GM10248 (cell line): ENCODE measurements around the gene PPP2R2C.

Source experiments
- CTCF ChIA-PET: fragments of 300-600 bp; sonication (Branson Sonifier 250); formaldehyde crosslinking; extraction: SDS; loops from one replicate; lab custom pipeline; 2021; ENCODE audit warnings: antibody characterized with exemption; lab: Yijun Ruan, JAX
- POLR2A ChIA-PET: fragments of 350-650 bp; sonication (Branson Sonifier 250); formaldehyde crosslinking; extraction: SDS; loops from one replicate; lab custom pipeline; 2020; ENCODE audit warnings: antibody characterized with exemption; lab: Yijun Ruan, JAX
- DNase-seq: peaks from one replicate; pipeline ENCODE4 v3.0.0; 2012; ENCODE audit errors: extremely low spot score
- TF ChIP-seq, protein P1 (sequence below): IDR thresholded peaks from 2 replicates; pipeline ENCODE4 v1.5.1; 2012; ENCODE audit warnings: mild to moderate bottlenecking, low read depth; ENCODE audit errors: extremely low read depth, missing control alignments, control extremely low read depth

PPP2R2C gene

GRCh38 chr4:6456450-6456849 is 16.0 kb downstream of the PPP2R2C start:
- TF ChIP-seq, protein P1, sequence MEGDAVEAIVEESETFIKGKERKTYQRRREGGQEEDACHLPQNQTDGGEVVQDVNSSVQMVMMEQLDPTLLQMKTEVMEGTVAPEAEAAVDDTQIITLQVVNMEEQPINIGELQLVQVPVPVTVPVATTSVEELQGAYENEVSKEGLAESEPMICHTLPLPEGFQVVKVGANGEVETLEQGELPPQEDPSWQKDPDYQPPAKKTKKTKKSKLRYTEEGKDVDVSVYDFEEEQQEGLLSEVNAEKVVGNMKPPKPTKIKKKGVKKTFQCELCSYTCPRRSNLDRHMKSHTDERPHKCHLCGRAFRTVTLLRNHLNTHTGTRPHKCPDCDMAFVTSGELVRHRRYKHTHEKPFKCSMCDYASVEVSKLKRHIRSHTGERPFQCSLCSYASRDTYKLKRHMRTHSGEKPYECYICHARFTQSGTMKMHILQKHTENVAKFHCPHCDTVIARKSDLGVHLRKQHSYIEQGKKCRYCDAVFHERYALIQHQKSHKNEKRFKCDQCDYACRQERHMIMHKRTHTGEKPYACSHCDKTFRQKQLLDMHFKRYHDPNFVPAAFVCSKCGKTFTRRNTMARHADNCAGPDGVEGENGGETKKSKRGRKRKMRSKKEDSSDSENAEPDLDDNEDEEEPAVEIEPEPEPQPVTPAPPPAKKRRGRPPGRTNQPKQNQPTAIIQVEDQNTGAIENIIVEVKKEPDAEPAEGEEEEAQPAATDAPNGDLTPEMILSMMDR: no peak
- CTCF ChIA-PET: interaction anchor here (0.9 kb wide), 1 partner anchor 11 kb away, joined by 3 read pairs; no protein-coding TSS in a partner anchor
- POLR2A ChIA-PET: no interaction called here
- no peak for DNase-seq

DNA sequence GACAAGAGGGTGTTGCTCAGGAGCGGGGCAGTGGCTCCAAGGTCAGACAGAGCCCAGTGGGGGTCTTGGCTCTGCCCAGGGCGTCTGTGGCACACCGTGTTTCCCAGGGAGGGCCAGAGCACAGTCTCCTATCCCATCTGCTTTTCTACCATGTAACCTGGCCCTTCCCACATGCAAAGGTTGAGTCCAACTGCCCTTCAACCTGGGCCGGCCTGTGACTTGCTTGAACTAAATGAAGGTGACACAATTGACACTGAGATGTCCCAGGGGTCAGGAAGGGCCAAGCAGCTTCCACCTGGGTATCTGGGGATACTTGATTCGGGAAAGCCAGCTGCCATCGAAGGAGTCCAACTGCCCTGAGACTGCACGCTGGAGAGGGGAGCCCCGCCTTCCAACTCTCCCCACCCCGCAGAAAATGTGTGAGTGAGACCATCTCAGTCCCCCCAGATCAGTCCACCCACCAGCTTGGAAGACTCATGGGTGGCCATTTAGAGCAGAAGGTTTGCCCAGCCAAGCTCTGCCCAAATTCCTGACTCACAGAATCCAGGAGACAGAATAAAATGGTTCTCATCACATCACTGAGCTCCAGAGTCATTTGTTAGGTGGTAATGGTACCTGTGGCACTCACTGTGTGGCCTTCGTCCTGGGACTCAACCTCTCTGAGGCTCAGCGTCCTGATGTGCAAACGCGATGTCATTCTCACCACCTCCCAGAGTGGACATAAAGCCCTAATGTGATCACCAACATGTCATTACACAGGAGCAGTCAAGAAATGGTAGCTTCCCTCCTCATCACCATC is 18.1 kb downstream of the PPP2R2C start:
- CTCF ChIA-PET: interaction anchor here (1.1 kb wide), 1 partner anchor 90 kb away, joined by 3 read pairs; no protein-coding TSS in a partner anchor
- no peak for DNase-seq
- POLR2A ChIA-PET: no interaction called here
- TF ChIP-seq, protein P1: no peak

GRCh38 chr4:6453688-6453990 is 18.8 kb downstream of the PPP2R2C start:
- TF ChIP-seq, protein P1: no peak
- DNase-seq: no peak
- POLR2A ChIA-PET: interaction anchor here (0.6 kb wide), 1 partner anchor 648 kb away, joined by 3 read pairs; no protein-coding TSS in a partner anchor
- CTCF ChIA-PET: no interaction called here

- DNase-seq: no peak
- CTCF ChIA-PET: no interaction called here
- TF ChIP-seq, protein P1: no peak
- POLR2A ChIA-PET: interaction anchor here (0.6 kb wide), 1 partner anchor 647 kb away, joined by 3 read pairs; no protein-coding TSS in a partner anchor
Measured at GRCh38 chr4:6452897-6453687, 19.3 kb downstream of the PPP2R2C start.

- CTCF ChIA-PET: no interaction called here
- no peak for DNase-seq
- TF ChIP-seq, protein P1: no peak
- POLR2A ChIA-PET: no interaction called here
Measured at GRCh38 chr4:6452116-6452896, 20.1 kb downstream of the PPP2R2C start.

DNA sequence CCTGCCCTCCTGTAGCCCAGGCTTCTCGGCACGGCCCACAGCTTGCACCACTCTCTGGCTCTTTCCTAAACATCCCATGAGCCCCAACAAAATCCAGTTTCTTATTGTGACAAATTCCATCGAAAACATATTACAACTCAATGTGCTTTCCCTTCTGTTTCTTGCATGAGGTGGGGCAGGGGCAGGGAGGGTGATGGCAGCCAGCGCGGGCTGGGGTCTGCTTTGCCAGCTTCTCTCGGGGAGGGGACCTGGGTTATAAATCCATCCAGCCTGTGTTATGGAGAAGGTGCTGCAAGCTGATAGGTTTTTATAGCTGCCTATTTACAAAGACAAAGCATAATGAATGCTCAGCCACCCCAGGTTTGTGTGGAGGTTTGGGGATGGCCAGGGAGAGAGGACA is 21.1 kb downstream of the PPP2R2C start:
- CTCF ChIA-PET: no interaction called here
- TF ChIP-seq, protein P1: no peak
- no peak for DNase-seq
- POLR2A ChIA-PET: interaction anchor here (0.5 kb wide), 1 partner anchor 28 kb away, joined by 3 read pairs; no protein-coding TSS in a partner anchor
